Lung (tissue), 12 donors: ENCODE measurements around the gene CAMK2N1. TPM values are rescaled to one million over a fixed set of nuclear protein-coding genes. Genes with fewer than 3 reads are reported as not detected.
A peak's percentile ranks its signal among the peaks of the same experiment; 100 is the strongest.

Experiments
- ATAC-seq: fragments of 200-7000 bp; cut with Tn5 transposase; one replicate; pipeline ENCODE4 v1.9.1; 2020; ENCODE audit warnings: moderate number of reproducible peaks; ENCODE audit not compliant: insufficient read depth, low FRiP score
- DNase-seq, 3 donors: peaks; one replicate each; pipeline ENCODE4 v3.0.0-alpha.2; 2013 to 2017
- H3K27ac ChIP-seq, 2 donors: one replicate each; pipeline ENCODE4 v1.5.1; 2013; ENCODE audit warnings: mild to moderate bottlenecking in 2 of 2, moderate library complexity in 2 of 2, control low read depth in 1 of 2, inconsistent platforms in 1 of 2, low read depth in 1 of 2, low read length in 1 of 2
- H3K27me3 ChIP-seq, 3 donors: one replicate each; pipeline ENCODE4 v1.5.1; 2013; ENCODE audit warnings: low read length in 2 of 3; ENCODE audit not compliant: control insufficient read depth in 3 of 3, insufficient read depth in 3 of 3
- H3K36me3 ChIP-seq, 4 donors: one replicate each; pipeline ENCODE4 v1.5.1; 2013; ENCODE audit warnings: low read length in 4 of 4, mild to moderate bottlenecking in 1 of 4, moderate library complexity in 1 of 4; ENCODE audit not compliant: control insufficient read depth in 4 of 4, insufficient read depth in 4 of 4
- H3K4me1 ChIP-seq, 5 donors: one replicate each; pipeline ENCODE4 v1.5.1; 2013; ENCODE audit warnings: low read length in 5 of 5, mild to moderate bottlenecking in 2 of 5, moderate library complexity in 1 of 5; ENCODE audit not compliant: control insufficient read depth in 5 of 5, insufficient read depth in 5 of 5
- H3K4me3 ChIP-seq: one replicate; pipeline ENCODE4 v1.5.1; 2013; ENCODE audit warnings: mild to moderate bottlenecking, control low read depth, moderate library complexity
- H3K9ac ChIP-seq, 2 donors: one replicate each; pipeline ENCODE4 v1.5.1; 2013; ENCODE audit warnings: low read length in 2 of 2, control low read depth in 1 of 2; ENCODE audit not compliant: insufficient read depth in 1 of 2
- H3K9me3 ChIP-seq, 4 donors: one replicate each; pipeline ENCODE4 v1.5.1; 2013; ENCODE audit warnings: low read length in 3 of 4, mild to moderate bottlenecking in 1 of 4, moderate library complexity in 1 of 4; ENCODE audit not compliant: control insufficient read depth in 4 of 4, insufficient read depth in 3 of 4
- WGBS, 2 donors: extraction: QIAGEN DNeasy Blood & Tissue Kit; methylation state at CpG; one replicate each; pipeline ENCODE4 v1.1.7; 2013; 5-methylcytosine and 5-hydroxymethylcytosine counted together
- polyA plus RNA-seq, 2 donors: library from polyadenylated mRNA; stranded (reverse); fragments of 200-250 nt; gene quantifications; one replicate each; pipeline ENCODE4 v1.2.1, GENCODE V29; 2013
- total RNA-seq, 2 donors: library from RNA; depleted of rRNA in 1 of 2; stranded (reverse); fragments of >200 nt in 1 of 2; gene quantifications; one replicate each; pipeline ENCODE4 v1.2.1, GENCODE V29; 2014 to 2021
- TF ChIP-seq, protein P1 (sequence below): IDR thresholded peaks from 2 replicates; pipeline ENCODE4 v1.5.1; 2012; ENCODE audit warnings: mild to moderate bottlenecking; ENCODE audit errors: control extremely low read depth, extremely low read depth
- donor health status: control.
- donor health status: control.
- donor health status: Bipolar disorder and iron deficiency.
- donor health status: healthy.
- donor health status: DM: yes; HTN: yes; CAD: no.

Gene CAMK2N1
- total and polyA plus RNA-seq, 4 donors = 6.5 to 44.3 (median 28.3) TPM

DNA sequence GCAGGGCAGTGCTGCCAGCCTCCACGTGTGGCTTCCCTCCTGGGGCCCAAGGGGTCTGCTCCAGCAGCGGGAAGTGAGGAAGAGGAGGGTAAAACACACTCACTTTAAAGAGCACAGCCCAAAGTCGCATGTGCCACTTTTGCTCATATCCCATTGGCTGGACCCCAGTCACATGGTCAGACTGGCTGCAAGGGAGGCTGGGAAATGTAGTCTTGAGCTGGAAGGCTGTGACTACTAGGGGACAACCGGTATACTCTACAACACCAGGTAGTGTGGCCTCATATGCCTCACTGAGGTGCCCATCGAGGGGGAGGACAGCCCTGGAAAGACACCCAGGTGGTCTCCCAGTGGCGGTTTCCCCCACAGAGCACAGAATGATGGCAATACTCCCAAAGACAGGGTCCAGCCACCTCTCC lies 45.2 kb downstream of the CAMK2N1 start:
- H3K27me3 ChIP-seq = peaks cover 0 to 3% (median 0%) of the 10 kb centered on the region in 3 donors
- 19 to 32% methylated on average over 6 of the region's 6 CpGs for WGBS, 2 donors
- peak; percentile 27 to 35 (median 33) for DNase-seq

GRCh38 chr1:20439282-20439681 lies 46.7 kb downstream of the CAMK2N1 start:
- Histone ChIP-seq H3K9ac (no peak overlapping the region), H3K9me3 (peaks cover 0 to 3% (median 0%) of the 10 kb centered on the region in 4 donors), H3K4me3 (no peak overlapping the region), H3K27me3 (peaks cover 0 to 13% (median 0%) of the 10 kb centered on the region in 3 donors), H3K4me1 (no peaks in the 10 kb centered on the region), H3K27ac (no peak overlapping the region), H3K36me3 (no peaks in the 10 kb centered on the region)
- TF ChIP-seq, protein P1, sequence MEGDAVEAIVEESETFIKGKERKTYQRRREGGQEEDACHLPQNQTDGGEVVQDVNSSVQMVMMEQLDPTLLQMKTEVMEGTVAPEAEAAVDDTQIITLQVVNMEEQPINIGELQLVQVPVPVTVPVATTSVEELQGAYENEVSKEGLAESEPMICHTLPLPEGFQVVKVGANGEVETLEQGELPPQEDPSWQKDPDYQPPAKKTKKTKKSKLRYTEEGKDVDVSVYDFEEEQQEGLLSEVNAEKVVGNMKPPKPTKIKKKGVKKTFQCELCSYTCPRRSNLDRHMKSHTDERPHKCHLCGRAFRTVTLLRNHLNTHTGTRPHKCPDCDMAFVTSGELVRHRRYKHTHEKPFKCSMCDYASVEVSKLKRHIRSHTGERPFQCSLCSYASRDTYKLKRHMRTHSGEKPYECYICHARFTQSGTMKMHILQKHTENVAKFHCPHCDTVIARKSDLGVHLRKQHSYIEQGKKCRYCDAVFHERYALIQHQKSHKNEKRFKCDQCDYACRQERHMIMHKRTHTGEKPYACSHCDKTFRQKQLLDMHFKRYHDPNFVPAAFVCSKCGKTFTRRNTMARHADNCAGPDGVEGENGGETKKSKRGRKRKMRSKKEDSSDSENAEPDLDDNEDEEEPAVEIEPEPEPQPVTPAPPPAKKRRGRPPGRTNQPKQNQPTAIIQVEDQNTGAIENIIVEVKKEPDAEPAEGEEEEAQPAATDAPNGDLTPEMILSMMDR = no peak
- ATAC-seq (no peak), DNase-seq (peak in 2 of 3 donors; percentile 35 to 57)

More for the DNA sequence above, 45.2 kb downstream of the CAMK2N1 start:
- Histone ChIP-seq H3K27ac (no peak overlapping the region), H3K4me1 (no peaks in the 10 kb centered on the region), H3K9ac (no peak overlapping the region), H3K9me3 (peaks cover 0 to 3% (median 0%) of the 10 kb centered on the region in 4 donors), H3K4me3 (no peak overlapping the region), H3K36me3 (no peaks in the 10 kb centered on the region)
- TF ChIP-seq, protein P1 = no peak
- ATAC-seq = peak; percentile 53

GRCh38 chr1:20437640-20438039 lies 48.4 kb downstream of the CAMK2N1 start:
- TF ChIP-seq, protein P1 = no peak
- DNase-seq (no peak), ATAC-seq (no peak)
- no peak overlapping the region for H3K4me3 ChIP-seq
- 89 to 91% methylated on average over 2 of the region's 2 CpGs for WGBS, 2 donors
- no peak overlapping the region for H3K9ac ChIP-seq
- H3K36me3 ChIP-seq = no peaks in the 10 kb centered on the region
- peaks cover 0 to 3% (median 0%) of the 10 kb centered on the region in 4 donors for H3K9me3 ChIP-seq
- no peaks in the 10 kb centered on the region for H3K4me1 ChIP-seq
- no peak overlapping the region for H3K27ac ChIP-seq
- peaks cover 0 to 13% (median 0%) of the 10 kb centered on the region in 3 donors for H3K27me3 ChIP-seq

DNA sequence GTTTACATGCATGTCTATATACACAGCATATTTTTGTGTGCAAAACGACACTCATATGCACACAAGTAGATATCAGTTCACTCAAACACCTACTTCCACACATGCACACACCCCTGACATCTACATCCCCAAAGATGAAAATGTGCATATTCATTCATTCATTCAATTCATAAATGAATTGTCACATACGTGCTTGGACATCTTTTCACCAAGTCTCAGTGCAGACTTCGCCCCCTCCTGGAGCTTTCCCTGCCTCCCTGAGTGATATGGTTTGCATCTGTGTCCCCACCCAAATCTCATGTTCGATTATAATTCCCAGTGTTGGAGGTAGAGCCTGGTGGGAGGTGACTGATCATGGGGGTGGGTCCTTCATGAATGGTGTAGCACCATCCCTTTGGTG lies 53.1 kb downstream of the CAMK2N1 start:
- Histone ChIP-seq H3K27me3 (peaks cover 0 to 21% (median 0%) of the 10 kb centered on the region in 3 donors), H3K9me3 (no peaks in the 10 kb centered on the region), H3K36me3 (no peaks in the 10 kb centered on the region), H3K27ac (no peak overlapping the region), H3K9ac (no peak overlapping the region), H3K4me3 (no peak overlapping the region), H3K4me1 (no peaks in the 10 kb centered on the region)
- DNase-seq = no peak
- ATAC-seq = no peak
- TF ChIP-seq, protein P1 = no peak
- 71 to 82% methylated on average over 4 of the region's 4 CpGs for WGBS, 2 donors
